Stimulated activated CD4-positive, alpha-beta T cell treated with anti-CD3 and anti-CD28 coated beads, Interleukin-2, amount 100 ng/mL, for 24 hours (primary cell): ENCODE data around the gene GRK2.
"Not testable (repeated sequence)": the region's sequence is repeated elsewhere in the genome, so short reads cannot be mapped to it uniquely, and the experiment has no call there.

ENCODE experiments used
- DNase-seq, 2 donors: peaks; one replicate each; pipeline ENCODE4 v3.0.0-alpha.2; 2020

The GRK2 gene

DNA sequence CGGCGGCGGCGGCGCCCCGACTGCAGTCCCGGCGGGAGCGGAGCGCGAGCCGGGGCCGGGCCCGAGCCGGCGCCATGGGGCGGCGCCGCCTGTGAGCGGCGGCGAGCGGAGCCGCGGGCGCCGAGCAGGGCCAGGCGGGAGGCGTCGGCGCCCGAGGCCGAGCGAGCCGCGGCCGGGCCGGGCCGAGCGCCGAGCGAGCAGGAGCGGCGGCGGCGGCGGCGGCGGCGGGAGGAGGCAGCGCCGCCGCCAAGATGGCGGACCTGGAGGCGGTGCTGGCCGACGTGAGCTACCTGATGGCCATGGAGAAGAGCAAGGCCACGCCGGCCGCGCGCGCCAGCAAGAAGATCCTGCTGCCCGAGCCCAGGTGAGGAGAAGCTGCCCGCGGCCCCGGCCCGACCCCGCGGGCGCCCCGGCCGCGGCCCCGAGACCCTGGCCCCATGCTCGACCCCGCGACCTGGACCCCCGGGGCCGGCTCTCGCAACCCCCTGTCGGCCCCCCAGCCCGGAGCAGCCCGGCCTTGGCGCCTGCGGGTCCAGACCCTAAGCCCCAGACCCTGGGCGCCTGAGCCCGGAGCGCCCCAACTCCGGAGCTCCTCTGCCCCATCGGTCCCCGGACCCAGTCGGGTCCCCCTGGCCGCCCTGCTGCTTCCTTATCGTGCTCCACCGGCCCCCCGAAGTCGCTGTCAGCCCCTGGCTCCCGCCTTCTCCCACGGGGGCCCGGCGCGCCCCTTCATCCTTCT is at the start of gene GRK2:
GRK2 (plus strand) TSS at position 25 of the 739 bp plus-strand sequence; CDS start at position 252, 227 bp downstream.
- peak in 1 of 2 donors; percentile 58 for DNase-seq

DNA sequence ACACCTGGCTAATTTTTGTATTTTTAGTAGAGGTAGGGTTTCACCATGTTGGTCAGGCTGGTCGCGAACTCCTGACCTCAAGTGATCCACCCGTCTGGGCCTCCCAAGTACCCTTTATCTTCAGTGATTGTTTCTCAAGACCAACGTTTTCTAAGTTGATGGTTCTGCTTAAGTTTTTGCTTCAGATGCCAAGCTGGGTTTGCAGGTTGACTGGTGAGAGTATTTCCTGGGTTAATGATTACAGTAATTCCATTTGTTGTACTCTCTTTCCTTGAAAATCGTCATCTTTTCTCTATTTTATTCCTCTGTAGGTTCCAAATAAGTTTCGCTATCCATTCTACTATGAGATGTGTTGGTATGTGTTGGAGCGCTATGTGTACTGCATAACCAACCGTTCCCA is 38.5 kb upstream of the GRK2 start:
- DNase-seq, result no peak

GRCh38 chr11:67230406-67230805 is 35.9 kb upstream of the GRK2 start:
- no peak for DNase-seq

- no peak for DNase-seq
These were observed 35.4 kb upstream of the GRK2 start for GRCh38 chr11:67230886-67231285.

DNA sequence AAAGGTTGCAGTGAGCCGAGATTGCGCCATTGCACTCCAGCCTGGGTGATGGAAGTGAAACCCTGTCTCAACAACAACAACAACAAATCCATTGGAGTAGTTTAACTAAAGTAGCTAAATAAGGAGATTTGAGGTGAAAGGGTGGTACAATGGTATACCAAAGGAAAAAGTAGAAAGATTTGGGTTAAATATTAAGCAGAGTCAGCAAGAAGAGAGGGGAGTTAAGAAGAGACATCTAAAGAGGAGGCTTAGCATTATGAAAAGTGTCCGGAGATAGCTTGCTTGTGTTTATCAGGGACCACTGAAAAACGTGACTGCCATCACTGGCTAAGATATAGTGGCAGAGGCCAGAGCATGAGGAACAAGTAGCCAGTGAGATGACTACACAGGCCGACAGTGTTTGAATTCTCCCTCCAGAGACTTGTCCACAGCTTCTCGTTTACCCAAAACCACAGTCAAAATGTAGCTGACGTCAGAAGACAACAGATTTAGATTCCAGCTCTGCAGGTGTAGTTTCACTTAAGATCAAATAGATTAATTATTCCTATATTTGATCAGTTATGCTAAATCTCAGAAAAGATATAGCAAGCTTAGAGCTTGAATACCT is 32.6 kb upstream of the GRK2 start:
- no peak for DNase-seq

DNA sequence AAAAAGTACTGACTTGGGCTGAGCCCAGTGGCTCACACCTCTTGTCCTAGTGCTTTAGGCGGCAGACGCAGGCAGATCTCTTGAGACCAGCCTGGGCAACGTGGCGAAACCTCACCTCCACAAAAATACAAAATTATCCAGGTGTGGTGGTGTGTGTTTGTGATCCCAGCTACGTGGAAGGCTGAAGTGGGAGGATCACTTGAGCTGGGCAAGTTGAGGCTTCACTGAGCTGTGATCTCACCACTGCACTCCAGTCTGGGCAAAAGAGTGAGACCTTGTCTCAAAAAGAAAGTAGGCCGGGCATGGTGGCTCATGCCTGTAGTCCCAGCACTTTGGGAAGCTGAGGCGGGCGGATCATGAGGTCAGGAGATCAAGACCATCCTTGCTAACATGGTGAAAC is 31.7 kb upstream of the GRK2 start:
- DNase-seq, result not testable (repeated sequence)

- no peak for DNase-seq
These were observed 28.7 kb upstream of the GRK2 start for GRCh38 chr11:67237574-67237973.

DNA sequence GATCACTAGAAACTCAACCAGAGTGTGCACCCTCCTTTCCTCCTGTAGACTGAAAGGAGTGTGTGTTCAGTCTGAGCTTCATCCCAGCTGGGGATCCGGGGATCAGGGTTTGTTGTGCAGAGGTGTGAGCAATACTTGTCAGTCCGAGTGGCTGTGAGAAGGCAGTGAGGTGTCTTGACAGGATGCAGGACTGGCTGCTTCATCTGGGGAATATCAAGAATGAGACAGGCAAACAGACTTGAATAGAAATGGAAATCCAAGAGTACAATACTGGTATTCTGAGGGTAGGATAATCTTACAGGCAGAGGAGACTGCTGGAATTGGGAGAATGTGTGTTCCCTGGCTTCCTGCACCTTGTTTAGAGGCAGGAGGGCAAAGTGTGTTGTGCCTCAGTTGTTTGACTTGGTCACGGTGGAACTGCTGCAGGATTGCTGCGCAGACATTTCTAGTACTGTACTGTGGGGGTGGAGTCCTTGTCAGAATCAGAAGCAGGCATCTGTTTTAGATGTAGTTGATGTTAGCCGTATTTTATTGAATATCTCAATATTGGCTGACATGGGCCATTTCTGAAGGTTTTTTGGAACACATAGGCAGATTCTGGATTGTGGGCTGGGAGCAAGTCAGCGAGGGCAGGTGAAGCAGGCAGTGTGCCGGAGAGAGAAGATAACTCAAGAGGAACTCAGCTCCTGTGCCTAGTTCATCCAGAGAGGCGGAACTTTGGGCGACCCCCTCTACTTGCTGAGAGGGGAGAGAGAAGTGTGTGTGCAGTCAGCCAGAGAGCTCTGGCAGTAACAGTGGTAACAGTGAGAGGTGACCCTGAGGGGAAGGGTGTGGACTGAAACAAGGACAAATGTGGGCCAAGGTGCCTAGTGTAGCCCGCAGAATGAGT is 27.1 kb upstream of the GRK2 start:
- DNase-seq, result no peak

- peak; percentile 95 to 96 for DNase-seq
These were observed 26.3 kb upstream of the GRK2 start for GRCh38 chr11:67239783-67240575.

GRCh38 chr11:67240576-67241389 is 25.5 kb upstream of the GRK2 start:
- peak; percentile 85 for DNase-seq

DNA sequence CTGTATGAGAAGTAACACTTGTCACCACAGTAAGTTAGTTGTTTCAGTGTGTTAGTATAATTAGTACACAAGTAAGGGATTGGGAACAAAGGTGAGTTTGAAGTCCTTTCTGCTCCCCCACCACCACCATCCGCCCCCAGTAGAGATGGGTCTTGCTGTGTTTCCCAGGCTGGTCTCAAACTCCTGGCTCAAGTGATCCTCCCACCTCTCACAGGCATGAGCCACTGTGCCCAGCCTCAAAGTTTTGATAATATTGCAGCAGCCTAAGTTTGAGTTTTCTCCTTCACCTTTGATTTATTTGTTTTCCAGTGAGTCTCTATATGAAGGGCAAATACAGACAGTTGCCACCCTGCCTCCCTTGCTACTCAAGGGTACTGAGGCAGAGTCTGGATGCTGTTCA is 23.7 kb upstream of the GRK2 start:
- DNase-seq, result no peak

- no peak for DNase-seq
These were observed 23.2 kb upstream of the GRK2 start for GRCh38 chr11:67243051-67243450.

DNA sequence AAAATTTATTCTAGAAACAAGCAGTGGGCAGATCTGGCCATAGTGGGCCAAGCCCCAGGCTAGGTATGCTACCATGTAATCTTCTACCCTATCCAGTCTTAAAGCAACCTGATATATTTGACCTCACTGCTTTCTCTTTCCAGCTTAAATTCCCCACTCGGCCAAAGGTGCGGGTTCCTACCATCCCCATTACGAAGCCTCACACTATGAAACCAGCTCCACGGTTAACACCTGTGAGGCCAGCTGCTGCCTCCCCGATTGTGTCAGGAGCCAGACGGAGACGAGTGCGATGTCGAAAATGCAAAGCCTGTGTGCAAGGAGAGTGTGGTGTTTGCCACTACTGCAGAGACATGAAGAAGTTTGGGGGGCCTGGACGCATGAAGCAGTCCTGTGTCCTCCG is 21.2 kb upstream of the GRK2 start:
- DNase-seq, result no peak

GRCh38 chr11:67247946-67248550 is 18.2 kb upstream of the GRK2 start:
- DNase-seq, result no peak

DNA sequence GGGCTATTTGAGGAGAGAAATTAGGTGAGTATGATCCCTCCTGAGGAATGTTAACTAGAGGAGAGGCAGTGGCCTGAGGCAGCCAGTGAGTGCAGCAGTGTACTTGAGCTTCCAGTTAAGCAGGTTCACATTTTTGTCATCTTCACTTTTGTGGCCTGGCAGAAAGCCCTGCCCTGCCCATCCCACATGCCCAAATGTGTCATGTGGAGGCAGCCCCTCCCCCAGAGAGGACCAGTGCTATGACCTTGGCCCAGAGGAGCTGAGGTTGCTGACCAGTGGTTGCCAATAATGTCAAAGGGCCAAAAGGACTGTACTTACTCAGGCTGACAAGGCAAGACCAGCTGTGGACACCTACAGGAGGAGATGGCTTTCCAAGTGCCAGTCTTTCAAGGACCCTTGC is 17.6 kb upstream of the GRK2 start:
- DNase-seq, result no peak

DNA sequence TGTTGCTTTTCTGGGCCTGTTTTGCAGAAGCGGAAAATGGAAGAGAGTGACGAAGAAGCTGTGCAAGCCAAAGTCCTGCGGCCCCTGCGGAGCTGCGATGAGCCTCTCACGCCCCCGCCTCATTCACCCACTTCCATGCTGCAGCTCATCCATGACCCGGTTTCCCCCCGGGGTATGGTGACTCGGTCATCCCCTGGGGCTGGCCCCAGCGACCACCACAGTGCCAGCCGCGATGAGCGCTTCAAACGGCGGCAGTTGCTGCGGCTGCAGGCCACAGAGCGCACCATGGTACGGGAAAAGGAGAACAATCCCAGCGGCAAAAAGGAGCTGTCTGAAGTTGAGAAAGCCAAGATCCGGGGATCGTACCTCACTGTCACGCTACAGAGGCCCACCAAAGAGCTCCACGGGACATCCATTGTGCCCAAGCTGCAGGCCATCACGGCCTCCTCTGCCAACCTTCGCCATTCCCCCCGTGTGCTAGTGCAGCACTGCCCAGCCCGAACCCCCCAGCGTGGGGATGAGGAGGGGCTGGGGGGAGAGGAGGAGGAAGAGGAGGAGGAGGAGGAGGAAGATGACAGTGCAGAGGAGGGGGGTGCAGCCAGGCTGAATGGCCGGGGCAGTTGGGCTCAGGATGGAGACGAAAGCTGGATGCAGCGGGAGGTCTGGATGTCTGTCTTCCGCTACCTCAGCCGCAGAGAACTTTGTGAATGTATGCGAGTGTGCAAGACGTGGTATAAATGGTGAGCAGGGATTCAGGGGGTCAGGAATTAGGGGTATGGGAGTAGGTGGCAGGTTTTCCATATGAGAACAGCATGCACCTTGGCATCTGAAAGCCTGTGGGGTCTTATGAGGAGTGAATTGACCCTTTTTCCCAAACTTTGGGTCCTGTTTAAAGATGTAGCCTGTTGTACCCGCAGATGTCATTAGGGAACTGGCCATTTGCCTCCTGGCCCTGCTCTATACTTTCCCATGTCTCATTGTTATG is 15.9 kb upstream of the GRK2 start:
- DNase-seq, result no peak

GRCh38 chr11:67251841-67252240 is 14.4 kb upstream of the GRK2 start:
- DNase-seq, result no peak

DNA sequence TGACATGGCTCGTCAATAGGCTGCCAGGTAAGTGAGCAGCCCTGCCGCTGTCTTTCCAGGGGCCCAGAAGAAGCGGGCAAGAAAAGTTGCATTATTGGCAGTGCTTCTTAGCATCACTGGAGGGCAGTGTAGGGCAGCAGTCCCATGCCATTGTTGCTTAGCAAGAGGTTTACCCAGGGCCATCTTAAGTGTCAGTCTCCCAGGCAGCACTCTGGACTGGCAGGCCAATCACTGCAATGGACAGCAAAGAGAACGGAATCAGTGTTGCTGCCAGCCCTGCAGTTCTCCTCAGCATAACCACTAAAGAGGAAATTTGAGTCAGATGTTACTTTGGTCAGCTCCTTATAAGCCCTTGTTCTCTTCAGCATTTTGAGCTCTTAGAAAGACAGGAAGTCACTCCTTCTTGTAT is 13.4 kb upstream of the GRK2 start:
- no peak for DNase-seq

DNA sequence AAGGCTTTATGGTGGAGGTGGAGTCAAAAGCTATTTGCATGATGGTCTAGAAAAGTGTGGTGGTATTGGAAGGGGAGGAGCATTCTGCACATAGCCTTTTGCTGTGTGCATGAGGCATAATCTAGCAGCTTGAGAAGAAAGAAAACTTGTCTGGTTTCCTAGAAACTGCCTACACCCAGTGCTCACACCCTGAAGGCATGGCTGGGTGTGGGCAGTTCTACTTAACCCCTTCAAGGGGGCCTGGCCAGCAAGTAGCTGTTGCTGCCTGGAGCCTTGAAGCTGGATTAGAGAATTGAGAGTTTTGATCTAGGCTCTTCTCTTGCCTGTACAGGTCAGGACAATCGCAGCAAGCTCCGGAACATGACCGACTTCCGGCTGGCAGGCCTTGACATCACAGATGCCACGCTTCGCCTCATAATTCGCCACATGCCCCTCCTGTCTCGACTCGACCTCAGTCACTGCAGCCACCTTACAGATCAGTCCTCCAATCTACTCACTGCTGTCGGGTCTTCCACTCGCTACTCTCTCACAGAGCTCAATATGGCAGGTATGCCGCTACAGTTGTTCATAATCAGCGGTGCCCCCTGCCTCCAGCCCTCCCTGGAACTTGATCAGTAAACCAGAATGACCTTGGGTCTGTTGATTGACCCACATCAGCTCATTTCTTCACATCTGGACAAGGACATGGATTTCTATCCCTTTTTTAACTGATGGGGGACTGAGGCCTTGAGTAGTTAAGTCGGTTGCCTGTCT is 12.2 kb upstream of the GRK2 start:
- DNase-seq, result no peak
